IPS DF 4.7 (cell line): ENCODE measurements around the gene MIDN.

Source experiments
- DNase-seq: peaks from one replicate; pipeline ENCODE4 v3.0.0-alpha.2; 2013; ENCODE audit warnings: low spot score; ENCODE audit errors: extremely low read depth

The MIDN gene

DNA sequence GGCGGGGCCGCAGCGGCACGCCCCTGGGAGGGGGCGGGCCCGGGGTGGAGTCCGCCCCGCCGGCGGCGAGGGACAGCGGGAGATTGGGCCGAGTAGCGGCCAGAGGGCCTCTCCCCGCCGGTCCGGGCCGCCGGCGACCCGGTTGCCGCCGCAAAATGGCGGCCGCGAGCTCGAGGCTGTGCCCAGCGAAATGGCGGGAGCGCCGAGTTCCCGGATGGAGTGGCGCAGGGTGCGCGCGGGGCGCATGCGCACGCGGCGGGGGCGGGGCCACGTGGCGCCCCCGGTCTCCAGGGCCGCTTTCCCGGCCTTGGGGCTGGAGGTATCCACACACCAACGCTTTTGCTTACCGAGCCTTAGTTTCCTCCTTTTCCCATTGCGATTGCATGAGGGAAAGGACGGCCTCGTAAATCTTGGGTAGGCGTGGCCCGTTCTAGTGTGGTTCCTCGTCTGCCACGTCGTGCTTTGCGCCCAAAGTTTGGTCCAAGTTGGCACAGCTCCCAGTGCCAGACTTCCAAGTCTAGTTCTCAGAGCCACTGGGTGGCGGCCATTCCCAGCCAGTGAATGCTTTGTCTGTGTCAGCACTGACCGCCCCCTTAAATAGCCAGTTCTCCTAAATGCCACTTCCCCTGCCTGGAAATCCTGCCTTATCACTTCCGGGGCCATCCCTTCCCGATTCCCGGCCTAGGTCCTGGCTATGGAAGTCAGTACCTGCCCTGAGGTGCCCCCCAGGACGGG lies 21.3 kb downstream of the MIDN start:
- DNase-seq, result no peak

DNA sequence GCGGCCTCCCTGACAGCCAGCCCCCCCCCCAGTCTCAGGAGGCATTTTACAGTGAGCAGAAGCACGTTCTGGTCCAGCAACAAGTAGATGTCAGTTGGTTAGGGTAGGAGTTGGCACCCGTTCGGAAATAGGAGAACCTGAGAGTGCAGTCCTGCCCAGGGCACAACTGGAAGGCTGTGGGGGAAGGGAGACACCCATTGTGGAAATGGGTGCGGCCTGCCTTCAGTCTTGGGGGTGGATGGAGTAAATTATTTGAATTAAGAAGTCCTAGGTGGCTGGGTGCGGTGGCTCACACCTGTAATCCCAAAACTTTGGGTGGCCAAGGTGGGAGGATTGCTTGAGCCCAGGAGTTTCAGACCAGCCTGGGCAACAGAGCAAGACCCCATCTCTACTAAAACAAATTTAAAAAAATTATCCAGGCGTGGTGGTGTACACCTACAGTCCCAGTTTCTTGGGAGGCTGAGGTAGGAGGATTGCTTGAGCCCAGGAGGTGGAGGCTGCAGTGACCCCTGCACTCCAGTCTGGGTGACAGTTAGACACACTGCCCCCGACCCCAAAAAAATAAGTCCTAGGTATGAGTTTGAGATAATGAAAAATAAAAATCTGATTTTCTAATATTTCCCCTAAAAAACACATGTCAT lies 21.9 kb downstream of the MIDN start:
- no peak for DNase-seq

DNA sequence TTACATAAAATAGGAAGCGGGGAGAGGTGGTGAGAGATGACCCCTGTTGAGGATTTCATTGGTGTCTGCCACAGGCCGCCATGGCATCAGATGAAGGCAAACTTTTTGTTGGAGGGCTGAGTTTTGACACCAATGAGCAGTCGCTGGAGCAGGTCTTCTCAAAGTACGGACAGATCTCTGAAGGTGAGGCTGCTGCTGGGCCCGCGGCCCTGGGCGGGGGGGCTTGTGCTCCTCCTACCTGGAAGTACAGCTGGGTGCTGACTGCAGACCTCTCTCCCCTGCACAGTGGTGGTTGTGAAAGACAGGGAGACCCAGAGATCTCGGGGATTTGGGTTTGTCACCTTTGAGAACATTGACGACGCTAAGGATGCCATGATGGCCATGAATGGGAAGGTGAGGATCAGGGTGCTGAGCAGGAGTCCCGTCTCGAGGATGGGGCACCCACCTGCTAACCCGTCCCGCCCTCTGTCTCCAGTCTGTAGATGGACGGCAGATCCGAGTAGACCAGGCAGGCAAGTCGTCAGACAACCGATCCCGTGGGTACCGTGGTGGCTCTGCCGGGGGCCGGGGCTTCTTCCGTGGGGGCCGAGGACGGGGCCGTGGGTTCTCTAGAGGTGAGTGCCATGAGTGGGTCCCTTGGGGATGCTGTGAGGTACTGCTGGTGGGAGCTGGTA lies 22.6 kb downstream of the MIDN start:
- DNase-seq, result no peak

DNA sequence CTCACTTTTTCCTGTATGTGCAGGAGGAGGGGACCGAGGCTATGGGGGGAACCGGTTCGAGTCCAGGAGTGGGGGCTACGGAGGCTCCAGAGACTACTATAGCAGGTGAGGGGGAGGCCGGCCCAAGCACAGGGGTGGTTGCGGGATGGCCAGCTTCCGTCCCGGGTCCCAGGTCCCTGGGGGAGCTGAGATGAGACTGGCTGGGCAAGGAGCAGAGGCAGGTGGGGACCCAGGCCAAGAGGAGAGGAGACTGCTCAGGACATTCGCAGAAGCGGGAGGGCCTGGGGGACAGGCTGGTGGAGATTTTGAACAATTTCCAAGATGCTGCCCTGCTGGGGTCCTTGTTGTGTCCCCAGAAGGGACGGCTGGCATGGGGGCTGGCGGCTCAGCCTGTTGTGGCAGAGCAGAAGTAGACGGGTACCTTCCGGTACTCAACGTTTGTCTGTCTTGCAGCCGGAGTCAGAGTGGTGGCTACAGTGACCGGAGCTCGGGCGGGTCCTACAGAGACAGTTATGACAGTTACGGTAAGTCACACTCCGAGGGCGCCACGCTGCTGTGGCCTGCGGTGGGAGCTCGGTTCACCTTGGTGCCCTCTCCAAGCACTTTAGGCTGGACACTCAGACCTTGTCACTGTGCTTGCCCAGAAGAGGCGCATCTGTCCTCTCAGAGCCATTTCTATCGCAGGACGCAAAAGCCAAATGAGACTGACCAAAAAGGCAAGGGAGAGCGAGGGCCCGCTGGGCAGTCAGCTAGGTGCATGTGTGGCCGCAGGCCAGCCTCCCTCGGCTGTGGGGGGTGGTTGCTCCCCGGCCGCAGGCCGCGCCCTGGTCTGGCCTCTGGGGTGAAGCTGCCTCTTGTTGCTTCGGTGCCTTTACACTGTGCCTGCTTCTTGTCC lies 23.4 kb downstream of the MIDN start:
- DNase-seq, result no peak

DNA sequence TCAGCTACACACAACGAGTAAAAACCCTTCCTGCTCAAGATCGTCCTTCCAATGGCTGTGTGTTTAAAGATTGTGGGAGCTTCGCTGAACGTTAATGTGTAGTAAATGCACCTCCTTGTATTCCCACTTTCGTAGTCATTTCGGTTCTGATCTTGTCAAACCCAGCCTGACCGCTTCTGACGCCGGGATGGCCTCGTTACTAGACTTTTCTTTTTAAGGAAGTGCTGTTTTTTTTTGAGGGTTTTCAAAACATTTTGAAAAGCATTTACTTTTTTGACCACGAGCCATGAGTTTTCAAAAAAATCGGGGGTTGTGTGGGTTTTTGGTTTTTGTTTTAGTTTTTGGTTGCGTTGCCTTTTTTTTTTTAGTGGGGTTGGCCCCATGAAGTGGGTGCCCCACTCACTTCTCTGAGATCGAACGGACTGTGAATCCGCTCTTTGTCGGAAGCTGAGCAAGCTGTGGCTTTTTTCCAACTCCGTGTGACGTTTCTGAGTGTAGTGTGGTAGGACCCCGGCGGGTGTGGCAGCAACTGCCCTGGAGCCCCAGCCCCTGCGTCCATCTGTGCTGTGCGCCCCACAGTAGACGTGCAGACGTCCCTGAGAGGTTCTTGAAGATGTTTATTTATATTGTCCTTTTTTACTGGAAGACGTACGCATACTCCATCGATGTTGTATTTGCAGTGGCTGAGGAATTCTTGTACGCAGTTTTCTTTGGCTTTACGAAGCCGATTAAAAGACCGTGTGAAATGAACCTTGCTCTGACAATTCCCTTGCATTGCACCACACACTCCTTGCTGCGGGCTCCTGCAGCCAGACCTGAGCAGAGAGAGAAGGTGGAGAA lies 24.3 kb downstream of the MIDN start:
- DNase-seq, result no peak

DNA sequence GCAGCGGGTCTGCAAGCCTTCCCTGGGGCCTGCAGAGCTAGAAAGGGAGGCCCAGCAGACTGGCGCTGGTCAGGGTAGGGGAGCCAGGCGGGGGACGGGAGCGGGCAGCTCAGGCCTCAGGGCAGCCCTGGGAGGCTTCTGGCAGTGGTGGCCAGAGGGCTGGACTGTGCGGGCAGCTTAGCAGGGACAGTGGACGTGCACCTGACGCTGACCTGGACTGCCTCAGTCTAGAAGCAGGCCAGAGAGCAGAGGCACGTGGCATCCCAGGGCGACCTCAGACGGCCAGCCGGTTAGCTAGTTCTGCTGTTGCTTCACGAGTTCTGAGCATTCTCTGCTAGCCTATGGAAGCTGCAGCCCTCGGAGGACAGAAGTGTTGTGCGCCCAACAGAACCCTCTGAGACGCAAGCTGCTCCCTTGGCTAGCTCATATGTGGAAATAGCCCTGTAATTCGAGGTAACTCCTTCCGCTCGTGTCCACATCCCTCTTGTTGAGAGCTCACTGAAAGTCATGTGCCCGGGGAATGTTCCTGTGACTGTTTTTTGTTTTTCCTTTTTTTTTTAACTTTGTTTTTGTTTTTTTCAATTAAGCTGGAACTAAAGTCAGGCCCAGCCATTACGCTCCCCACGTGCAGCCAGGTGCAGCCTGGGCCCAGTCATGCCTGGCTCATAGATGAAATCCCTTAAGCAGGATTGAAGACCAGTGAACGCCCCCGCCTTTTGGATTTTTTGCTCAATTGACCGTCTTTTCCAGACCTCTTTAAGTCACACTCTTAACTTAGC lies 25.1 kb downstream of the MIDN start:
- DNase-seq, result no peak

DNA sequence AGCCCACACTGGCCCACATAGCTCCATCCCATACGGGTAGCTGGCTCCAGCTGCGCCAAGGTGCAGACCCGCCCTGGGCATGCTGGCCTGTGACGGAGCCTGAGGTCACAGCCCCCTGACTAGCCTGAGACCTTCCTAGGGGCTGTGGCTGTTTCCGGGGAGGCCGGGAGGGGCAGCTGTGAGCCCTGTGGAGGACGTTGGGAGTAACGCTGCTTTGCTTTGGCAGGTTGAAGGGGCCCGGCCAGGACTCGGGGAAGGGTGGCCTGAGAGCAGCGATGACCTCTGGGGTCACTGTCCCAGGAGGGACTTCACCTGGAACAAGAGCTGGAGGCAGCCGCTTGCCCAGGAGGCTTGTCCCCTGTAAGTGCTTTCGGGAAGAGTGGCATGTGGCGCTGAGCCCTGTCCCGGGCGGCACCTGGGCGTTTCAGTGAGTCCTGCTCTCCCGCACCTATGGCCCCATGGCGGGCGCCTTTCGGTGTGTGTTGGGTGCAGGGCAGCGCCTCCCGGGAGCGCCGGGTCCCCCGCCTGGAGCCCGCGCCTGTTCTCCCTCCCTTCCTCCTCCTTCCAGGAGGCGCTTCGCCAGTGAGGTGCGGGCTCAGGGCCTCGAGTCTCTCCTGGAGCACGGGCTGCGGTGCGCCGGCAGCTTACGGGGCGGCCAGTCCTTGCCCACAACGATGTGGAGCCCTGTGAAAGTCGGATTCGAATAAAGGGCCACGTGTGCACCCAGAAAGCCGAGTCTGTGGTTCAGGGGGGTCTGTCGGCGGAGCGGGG lies 25.9 kb downstream of the MIDN start:
- no peak for DNase-seq

DNA sequence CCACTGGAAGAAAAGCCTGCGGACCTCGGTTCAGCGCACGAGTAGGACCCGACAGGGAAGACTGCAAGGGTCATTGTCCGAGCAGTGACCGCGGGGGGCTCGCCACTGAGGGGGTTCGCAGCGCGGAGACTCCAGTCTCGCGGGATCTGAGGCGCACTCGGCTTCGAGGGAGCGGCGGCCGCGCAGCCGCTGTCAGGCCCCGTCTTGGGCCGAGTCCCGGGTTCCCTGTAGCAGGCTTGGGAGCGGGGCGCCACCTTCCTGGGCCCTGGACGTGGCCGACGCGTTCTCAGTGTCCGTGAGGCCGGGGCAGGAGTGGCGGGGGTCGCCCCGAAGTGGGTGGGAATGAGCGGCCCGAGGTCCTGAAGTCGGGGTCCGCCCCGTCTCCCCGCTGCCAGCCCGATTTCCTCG lies 26.5 kb downstream of the MIDN start:
- DNase-seq, result no peak

DNA sequence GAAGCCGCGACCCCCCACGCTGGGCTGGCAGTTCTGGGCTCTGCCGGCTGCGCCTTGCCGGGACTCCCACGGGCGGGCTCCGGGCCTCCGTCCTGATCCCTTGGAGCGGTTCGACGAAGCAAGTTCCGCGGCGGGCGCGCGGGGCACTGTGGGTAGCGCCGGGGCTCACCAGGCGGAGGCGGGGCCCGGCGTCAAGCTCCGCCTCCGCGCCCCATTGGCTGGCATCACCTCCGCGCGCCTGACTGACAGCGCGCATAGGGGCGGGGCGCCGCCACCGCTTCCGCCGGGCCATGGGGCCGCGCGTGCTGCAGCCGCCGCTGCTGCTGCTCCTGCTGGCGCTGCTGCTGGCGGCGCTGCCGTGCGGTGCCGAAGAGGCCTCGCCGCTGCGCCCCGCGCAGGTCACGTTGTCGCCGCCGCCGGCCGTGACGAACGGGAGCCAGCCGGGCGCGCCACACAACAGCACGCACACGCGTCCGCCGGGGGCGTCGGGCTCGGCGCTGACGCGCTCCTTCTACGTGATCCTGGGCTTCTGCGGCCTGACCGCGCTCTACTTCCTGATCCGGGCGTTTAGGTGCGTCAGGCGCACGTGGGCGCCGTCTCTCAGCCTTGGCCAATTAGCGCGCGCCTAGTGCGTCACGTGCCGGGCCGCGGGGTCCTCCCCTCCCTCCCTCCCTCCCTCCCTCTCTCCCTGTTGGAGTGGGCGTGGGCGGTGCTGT lies 27.0 kb downstream of the MIDN start, which contains the start of gene FAM174C:
Gene FAM174C (plus strand): TSS at position 271 of the 716 bp plus-strand sequence. CDS start 20 bp downstream, at position 291.
- no peak for DNase-seq

DNA sequence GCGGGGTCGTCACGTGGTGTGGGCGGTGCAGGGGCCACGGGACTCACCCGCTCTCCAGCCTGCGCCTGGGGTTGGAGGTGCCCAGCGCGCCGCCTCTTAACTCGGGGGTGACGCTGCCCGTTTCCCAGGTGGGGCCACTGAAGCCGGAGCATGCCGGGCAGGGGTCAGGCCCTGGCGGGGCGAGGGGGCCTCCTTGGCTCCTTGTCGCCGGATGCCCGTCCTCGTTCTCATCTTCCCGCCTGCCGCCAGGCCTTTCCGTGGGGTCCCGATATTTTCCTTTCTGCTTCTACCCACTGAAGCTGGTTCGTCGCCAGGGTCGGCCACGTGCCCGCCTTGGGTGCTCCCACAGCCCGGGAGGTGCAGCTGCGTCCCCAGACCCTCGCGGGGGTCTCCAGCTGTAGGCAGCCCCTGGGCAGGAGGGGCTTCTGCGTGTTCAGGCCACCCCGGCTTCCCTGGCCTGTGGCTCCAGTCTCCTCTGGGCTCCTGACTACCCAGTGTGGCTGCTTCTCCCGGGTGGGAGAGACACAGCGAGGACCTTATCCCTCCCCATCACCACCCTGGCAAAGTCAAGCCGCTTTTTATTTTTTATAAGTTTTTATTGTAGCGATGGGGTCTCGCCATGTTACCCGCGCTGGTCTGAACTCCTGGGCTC lies 27.7 kb downstream of the MIDN start:
- no peak for DNase-seq

DNA sequence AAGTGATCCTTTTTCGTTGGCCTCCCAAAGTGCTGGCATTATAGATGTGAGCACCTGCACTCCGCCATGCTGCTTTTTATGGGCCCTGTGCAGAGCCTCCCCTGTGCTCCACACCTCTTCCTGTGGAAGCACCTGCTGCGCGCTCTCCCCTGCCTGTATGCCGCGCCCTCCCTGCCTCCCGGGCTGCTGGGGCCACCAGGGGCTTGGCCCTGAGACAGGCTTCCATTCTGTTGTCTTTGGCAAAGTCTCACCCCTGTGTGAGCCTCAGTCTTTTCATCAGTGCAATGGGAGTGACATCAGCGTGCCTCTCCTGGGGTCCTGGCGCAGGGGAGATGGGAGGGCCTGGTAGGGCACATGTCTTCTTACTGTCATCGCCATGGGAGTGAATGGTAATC lies 28.2 kb downstream of the MIDN start:
- DNase-seq, result no peak

DNA sequence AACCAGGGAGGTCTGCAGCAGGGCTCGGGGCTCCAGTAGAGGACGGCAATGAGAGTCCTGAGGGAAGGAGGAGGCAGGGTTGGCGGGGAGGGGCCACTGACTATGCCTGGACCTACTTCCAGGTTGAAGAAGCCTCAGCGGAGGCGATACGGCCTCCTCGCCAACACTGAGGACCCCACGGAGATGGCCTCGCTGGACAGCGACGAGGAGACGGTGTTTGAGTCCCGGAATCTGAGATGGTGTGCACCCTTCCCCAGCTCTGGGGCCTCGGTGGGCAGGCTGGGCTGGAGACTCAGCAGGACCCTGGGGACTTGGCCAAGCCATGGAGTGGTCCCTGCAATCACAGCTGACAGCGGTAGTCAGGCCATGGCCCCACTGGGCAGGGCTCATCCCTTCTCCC lies 28.7 kb downstream of the MIDN start:
- DNase-seq, result no peak

DNA sequence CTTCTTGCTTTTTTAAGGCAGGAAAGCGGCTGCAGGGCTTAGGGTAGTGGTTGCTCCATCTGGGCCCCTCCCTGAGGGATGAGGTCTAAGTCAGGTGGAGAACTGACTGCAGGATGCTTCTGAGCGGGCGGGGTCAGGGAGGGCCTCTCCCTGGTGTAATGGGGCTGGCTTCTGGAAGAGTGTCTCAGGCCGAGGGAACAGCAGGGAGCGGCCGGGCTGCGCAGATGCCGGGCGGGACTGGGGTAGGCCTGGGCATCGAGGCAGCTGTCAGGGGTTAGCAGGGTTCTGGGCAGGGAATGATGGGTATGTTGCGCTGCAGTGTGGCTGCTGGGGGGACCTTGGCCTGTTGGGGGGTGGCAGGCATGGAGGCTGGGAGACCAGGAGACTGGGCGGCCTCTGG lies 29.7 kb downstream of the MIDN start:
- no peak for DNase-seq

DNA sequence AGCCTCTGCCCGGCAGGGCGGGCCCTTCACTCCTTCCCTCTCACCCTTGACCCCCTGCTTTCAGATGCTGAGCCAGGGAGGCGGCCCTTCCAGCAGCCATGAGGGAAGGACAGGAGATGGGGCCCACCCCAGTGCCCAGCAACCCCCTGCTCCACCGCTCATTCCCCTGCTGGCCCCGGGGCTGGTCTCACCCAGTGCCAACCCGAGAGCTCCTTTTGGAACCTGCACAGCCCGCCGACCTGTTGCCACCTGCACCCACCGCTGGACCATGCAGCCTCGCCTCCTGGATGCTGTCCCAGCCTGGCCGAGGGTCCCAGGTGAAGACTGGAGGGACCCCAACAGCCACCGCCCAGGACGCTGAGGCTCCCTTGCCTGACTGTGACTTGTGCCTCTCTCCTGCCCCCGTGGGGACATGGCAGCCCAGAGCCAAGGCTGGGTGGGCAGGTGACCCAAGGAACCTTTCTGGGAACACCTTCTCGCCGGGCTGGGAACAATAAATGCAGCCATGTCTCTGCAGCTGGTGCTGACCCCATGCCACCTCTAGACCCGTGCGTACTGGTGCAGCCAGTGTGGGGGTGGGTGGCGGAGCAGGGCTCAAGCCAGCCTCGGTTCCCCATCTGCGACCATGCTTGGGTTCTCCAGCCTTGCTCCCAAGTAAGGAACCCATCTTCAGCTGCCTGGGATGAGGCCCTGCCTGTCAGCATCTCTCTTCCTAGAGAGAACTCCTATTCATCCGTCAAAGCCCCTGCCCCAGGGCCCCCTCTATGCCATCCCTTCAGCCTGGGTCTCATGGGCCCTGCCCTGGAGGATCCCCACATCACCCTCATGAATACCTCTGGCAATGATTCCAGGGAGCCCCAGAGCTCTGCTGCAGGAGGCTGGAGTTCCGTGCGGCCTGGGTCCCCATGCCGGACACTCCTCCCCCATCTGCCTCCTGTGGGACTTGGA lies 30.6 kb downstream of the MIDN start:
- DNase-seq, result no peak

DNA sequence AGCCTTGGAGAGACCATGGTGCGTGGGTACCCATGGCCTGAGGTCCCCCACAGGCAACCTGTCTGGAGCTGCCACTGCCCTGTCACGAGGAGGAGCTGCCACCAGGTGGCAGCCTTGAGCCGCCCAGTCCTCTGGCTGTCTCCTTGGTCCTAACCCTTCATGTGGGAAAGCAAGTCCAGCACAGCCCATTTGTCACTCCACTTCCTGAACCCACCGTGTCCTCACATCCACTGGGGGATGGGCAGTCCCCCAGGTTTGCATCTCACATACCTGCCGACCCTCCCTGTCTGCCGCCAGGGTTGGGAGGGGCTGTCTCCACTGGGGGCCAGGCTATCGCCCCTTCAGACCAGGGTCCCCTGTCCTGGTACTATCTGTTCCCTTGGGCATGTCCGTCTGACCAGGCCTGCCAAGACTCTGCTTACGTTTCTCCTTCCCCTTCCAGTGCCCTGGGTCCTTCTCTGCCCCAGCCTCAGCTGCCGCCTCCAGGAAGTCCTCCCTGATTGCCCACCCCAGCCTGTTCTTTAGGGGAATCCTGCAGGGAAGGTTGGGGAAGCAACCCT lies 31.5 kb downstream of the MIDN start:
- DNase-seq, result no peak
